MCF 10A (cell line): Measurements from ENCODE around the gene BHLHE40. TPM values are rescaled to one million over a fixed set of nuclear protein-coding genes. Genes with fewer than 3 reads are reported as not detected.
"Not testable (repeated sequence)": the region's sequence is repeated elsewhere in the genome, so short reads cannot be mapped to it uniquely, and the experiment has no call there.

Source experiments
- BruUV-seq: library from RNA; stranded (reverse); fragments of 400-500 nt; replicated peaks from 2 replicates; lab custom pipeline; 2021; lab: Mats Ljungman, UMichigan
- CTCF ChIA-PET: fragments of 300-600 bp; sonication (Branson Sonifier 250); formaldehyde crosslinking; extraction: SDS; loops from one replicate; lab custom pipeline; 2021; ENCODE audit warnings: antibody characterized with exemption, inconsistent platforms; lab: Yijun Ruan, JAX
- POLR2A ChIA-PET: fragments of 300-600, 350-650 bp; sonication (Branson Sonifier 250); formaldehyde crosslinking; extraction: SDS; loops from one replicate; lab custom pipeline; 2020; ENCODE audit warnings: antibody characterized with exemption, inconsistent platforms; lab: Yijun Ruan, JAX
- DNase-seq: peaks from one replicate; pipeline ENCODE4 v3.0.0-alpha.2; 2018; ENCODE audit not compliant: unreplicated experiment
- H3K27ac Mint-ChIP-seq: one replicate; pipeline ENCODE4 v1.8.0; 2022; ENCODE audit warnings: mild to moderate bottlenecking, low read depth, mixed read lengths; ENCODE audit not compliant: unreplicated experiment
- H3K27me3 Mint-ChIP-seq: one replicate; pipeline ENCODE4 v1.8.0; 2022; ENCODE audit warnings: mixed read lengths; ENCODE audit not compliant: insufficient read depth, unreplicated experiment
- H3K36me3 Mint-ChIP-seq: one replicate; pipeline ENCODE4 v1.8.0; 2022; ENCODE audit warnings: mild to moderate bottlenecking, moderate library complexity, mixed read lengths; ENCODE audit not compliant: insufficient read depth, unreplicated experiment
- H3K4me1 Mint-ChIP-seq: one replicate; pipeline ENCODE4 v1.8.0; 2022; ENCODE audit warnings: mixed read lengths; ENCODE audit not compliant: insufficient read depth, unreplicated experiment
- H3K4me3 Mint-ChIP-seq: one replicate; pipeline ENCODE4 v1.8.0; 2022; ENCODE audit warnings: mild to moderate bottlenecking, moderate library complexity, mixed read lengths; ENCODE audit not compliant: unreplicated experiment
- H3K9me3 Mint-ChIP-seq: one replicate; pipeline ENCODE4 v1.8.0; 2022; ENCODE audit warnings: mixed read lengths; ENCODE audit not compliant: unreplicated experiment
- CTCF ChIP-seq: fragments of 200-600 bp; IDR thresholded peaks from one replicate; pipeline ENCODE4 v1.8.0; 2022; ENCODE audit warnings: antibody characterized with exemption, mild to moderate bottlenecking; ENCODE audit not compliant: unreplicated experiment
- intact Hi-C: fragments of 100-400 bp; cut with micrococcal nuclease; formaldehyde crosslinking; loops from 2 replicates; pipeline ENCODE4 v1.14.1; 2022
- total RNA-seq: library from RNA; stranded (reverse); gene quantifications from 2 replicates; pipeline ENCODE4 v1.2.3, GENCODE V29; 2022

Gene BHLHE40
- total RNA-seq, 1 experiment from 2014 or later: 16.8 TPM

- ChIA-PET CTCF (interaction anchor here (0.6 to 1.2 kb wide), 5 partner anchors 9 to 246 kb away, joined by 3 to 4 read pairs (median 3); no protein-coding TSS in a partner anchor), POLR2A (interaction anchor here (0.6 to 1.2 kb wide), 2 partner anchors 18 to 75 kb away, joined by 3 read pairs; no protein-coding TSS in a partner anchor)
- H3K4me1 Mint-ChIP-seq: no peaks in the 10 kb centered on the region
- TF ChIP-seq CTCF: no peak
- no peak overlapping the region for H3K4me3 Mint-ChIP-seq
- H3K27me3 Mint-ChIP-seq: no peaks in the 10 kb centered on the region
- DNase-seq: no peak
- intact Hi-C loops: no loop called here
- BruUV-seq: no TSS peak
- H3K9me3 Mint-ChIP-seq: no peaks in the 10 kb centered on the region
- no peaks in the 10 kb centered on the region for H3K36me3 Mint-ChIP-seq
- H3K27ac Mint-ChIP-seq: no peak overlapping the region
These were observed 21.3 kb upstream of the BHLHE40 start for GRCh38 chr3:4957978-4958377.

GRCh38 chr3:4959180-4959579 lies 20.1 kb upstream of the BHLHE40 start:
- BruUV-seq: no TSS peak
- DNase-seq: no peak
- no peaks in the 10 kb centered on the region for H3K4me1 Mint-ChIP-seq
- ChIA-PET CTCF (interaction anchor here (1.2 to 1.6 kb wide), 2 partner anchors 16 to 52 kb away, joined by 3 to 4 read pairs; no protein-coding TSS in a partner anchor), POLR2A (interaction anchor here (0.7 kb wide), 1 partner anchor 203 kb away, joined by 3 read pairs; no protein-coding TSS in a partner anchor)
- H3K9me3 Mint-ChIP-seq: no peaks in the 10 kb centered on the region
- no peaks in the 10 kb centered on the region for H3K27me3 Mint-ChIP-seq
- no peak overlapping the region for H3K4me3 Mint-ChIP-seq
- intact Hi-C loops: no loop called here
- TF ChIP-seq CTCF: no peak
- H3K27ac Mint-ChIP-seq: no peak overlapping the region
- no peaks in the 10 kb centered on the region for H3K36me3 Mint-ChIP-seq

DNA sequence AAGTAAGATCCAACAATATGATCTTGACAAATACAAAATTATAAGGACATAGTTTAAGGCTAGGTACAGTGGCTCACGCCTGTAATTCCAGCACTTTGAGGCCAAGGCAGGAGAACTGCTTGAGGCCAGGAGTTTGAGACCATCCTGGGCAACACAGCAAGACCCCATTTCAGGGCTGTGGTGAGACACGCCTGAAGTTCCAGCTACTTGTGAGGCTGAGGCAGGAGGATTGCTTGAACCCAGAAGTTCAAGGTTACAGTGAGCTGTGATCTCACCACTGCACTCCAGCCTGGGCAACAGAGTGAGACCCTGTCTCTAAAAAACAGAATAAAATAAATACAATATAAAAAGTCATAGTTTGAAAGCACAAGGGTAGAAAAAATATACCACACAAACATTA lies 17.4 kb upstream of the BHLHE40 start:
- intact Hi-C loops, H3K36me3 Mint-ChIP-seq, H3K27ac Mint-ChIP-seq, H3K27me3 Mint-ChIP-seq, H3K9me3 Mint-ChIP-seq, H3K4me1 Mint-ChIP-seq, H3K4me3 Mint-ChIP-seq, POLR2A ChIA-PET, DNase-seq, BruUV-seq: not testable (repeated sequence)
- CTCF ChIA-PET: interaction anchor here (0.6 kb wide), 2 partner anchors 57 to 100 kb away, joined by 3 to 4 read pairs; no protein-coding TSS in a partner anchor

DNA sequence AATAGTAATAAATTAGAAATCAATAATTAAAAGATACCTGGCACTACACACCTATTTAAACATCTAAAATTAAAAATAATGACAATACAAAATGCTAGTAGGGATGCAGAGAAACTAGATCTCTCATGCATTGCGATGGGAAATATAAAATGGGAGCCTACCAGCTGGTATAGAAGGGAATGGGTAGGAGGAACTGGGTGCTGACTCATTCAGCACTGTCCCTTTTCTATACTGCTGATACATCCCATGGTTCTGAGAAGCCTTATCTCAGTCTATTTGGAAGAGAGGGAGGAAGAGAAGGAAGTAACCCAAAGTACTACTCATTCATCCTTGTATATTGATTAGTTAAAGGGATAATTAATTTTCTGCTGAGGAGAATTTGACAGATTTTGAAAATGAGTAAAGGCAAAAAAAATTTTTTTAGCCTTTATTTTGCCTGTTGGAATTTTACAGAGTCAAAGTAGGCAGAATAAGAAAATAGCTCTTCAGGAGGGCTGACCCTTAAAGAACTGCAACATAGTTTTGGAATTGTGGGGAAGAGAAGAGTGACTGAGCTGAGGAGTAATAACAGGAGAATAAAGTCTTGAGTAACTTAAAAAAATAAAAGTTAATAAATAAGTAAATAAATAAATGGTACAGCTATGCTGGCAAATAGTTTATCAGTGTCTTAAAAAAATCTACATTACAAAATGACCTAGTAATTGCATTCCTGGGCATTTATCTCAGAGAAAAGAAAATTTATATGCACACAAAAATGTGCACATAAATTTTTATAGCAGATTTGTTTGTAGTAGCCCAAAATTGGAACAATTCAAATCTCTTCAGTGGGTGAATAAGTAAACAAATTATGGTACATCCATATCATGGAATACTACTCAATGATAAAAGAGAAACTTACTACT lies 15.3 kb upstream of the BHLHE40 start:
- no peak for TF ChIP-seq CTCF
- H3K27me3 Mint-ChIP-seq: no peaks in the 10 kb centered on the region
- BruUV-seq: no TSS peak
- intact Hi-C loops: no loop called here
- ChIA-PET CTCF (interaction anchor here (0.7 to 0.8 kb wide), 2 partner anchors 9 to 630 kb away, joined by 3 read pairs; no protein-coding TSS in a partner anchor), POLR2A (no interaction called here)
- H3K27ac Mint-ChIP-seq: no peak overlapping the region
- H3K4me3 Mint-ChIP-seq: no peak overlapping the region
- H3K9me3 Mint-ChIP-seq: peaks cover 14% of the 10 kb centered on the region
- no peaks in the 10 kb centered on the region for H3K4me1 Mint-ChIP-seq
- DNase-seq: no peak
- no peaks in the 10 kb centered on the region for H3K36me3 Mint-ChIP-seq

- H3K36me3 Mint-ChIP-seq, intact Hi-C loops, H3K4me3 Mint-ChIP-seq, H3K27ac Mint-ChIP-seq, BruUV-seq, H3K27me3 Mint-ChIP-seq, POLR2A ChIA-PET, DNase-seq, H3K4me1 Mint-ChIP-seq: not testable (repeated sequence)
- CTCF ChIA-PET: interaction anchor here (1.0 to 2.1 kb wide), 2 partner anchors 10 to 245 kb away, joined by 4 to 7 read pairs; no protein-coding TSS in a partner anchor
- H3K9me3 Mint-ChIP-seq: peaks cover 16% of the 10 kb centered on the region
These were observed 13.2 kb upstream of the BHLHE40 start for GRCh38 chr3:4966006-4966405.

GRCh38 chr3:4967683-4968082 lies 11.6 kb upstream of the BHLHE40 start:
- H3K4me3 Mint-ChIP-seq, H3K27me3 Mint-ChIP-seq, H3K36me3 Mint-ChIP-seq, H3K4me1 Mint-ChIP-seq, POLR2A ChIA-PET, BruUV-seq, intact Hi-C loops, H3K27ac Mint-ChIP-seq, DNase-seq: not testable (repeated sequence)
- peaks cover 16% of the 10 kb centered on the region for H3K9me3 Mint-ChIP-seq
- CTCF ChIA-PET: interaction anchor here (0.7 kb wide), 1 partner anchor 145 kb away, joined by 4 read pairs; no protein-coding TSS in a partner anchor
